Measurements from ENCODE around the gene TFDP2. TPM values are rescaled to one million over a fixed set of nuclear protein-coding genes. Genes with fewer than 3 reads are reported as not detected.
A peak's percentile ranks its signal among the peaks of the same experiment; 100 is the strongest.

The TFDP2 gene
- total and polyA plus RNA-seq, 2 of the 8 experiments (the other 6 are each of a cell fraction or from before 2014, with no cell fraction given) = 41.1 to 119 TPM

DNA sequence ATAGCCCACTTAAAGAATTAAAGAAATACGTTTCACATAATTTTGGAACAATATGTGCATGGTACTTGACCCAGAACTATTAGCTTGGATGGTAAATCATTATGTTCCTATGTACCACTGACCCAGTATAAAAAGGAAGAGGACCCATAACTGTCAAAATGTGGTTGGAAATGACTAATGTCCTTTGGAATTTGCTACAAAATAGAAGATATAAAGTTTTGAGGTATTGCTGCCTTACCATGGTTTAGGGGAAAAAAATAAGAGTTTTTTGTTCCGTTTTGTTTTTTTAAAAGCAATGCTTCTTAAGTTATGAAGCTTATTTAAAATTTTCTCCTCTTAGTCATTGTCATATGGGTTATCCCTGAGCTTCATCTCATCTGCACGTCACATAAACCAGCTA, 15.8 kb upstream of the TFDP2 start:
- CTCF ChIA-PET (ENCODE audit: partially characterized antibody) = interaction anchor here (0.6 to 2.0 kb wide), 7 partner anchors 10 to 517 kb away, joined by 3 to 13 read pairs (median 4); no protein-coding TSS in a partner anchor
- H4K5ac ChIP-seq (ENCODE audit: insufficient read length, low read depth, low read length) = no peak overlapping the region

More for the DNA sequence above, 15.8 kb upstream of the TFDP2 start:
- Histone ChIP-seq H4K91ac (replicated peaks; ENCODE audit: insufficient read length, low read length) (no peak overlapping the region), H3K23ac (ENCODE audit: insufficient read length) (no peak overlapping the region), H3K79me2 (ENCODE audit: control insufficient read depth in 1 of 2, insufficient read depth in 2 of 2, low read length in 2 of 2) (no peaks in the 10 kb centered on the region), H3K36me3 (ENCODE audit: control insufficient read depth in 2 of 4, insufficient read depth in 4 of 4, low read length in 3 of 4) (peaks cover 0 to 5% (median 2%) of the 10 kb centered on the region in 4 experiments; a peak in 3 of 8 replicates), H2BK5ac (ENCODE audit: low read depth, low read length) (no peak overlapping the region), H2AK5ac (ENCODE audit: low read depth, low read length) (no peak overlapping the region), H3K27me3 (replicated peaks in 1 of 4; ENCODE audit: control insufficient read depth in 3 of 4, extremely low read depth in 1 of 4, insufficient read depth in 3 of 4, low read length in 3 of 4) (no peaks in the 10 kb centered on the region), H2BK12ac (ENCODE audit: low read depth, low read length) (no peak overlapping the region), H3K4me3 (ENCODE audit: extremely low read depth in 1 of 4, insufficient read depth in 2 of 4, low read depth in 3 of 4, low read length in 4 of 4) (no peak overlapping the region), H3K23me2 (ENCODE audit: low read depth, low read length) (no peaks in the 10 kb centered on the region), H3K9ac (replicated peaks in 1 of 4; ENCODE audit: extremely low read depth in 1 of 4, low read depth in 3 of 4, low read length in 3 of 4) (peak overlapping the region in 1 of 4 experiments; percentile 34; a peak in 1 of 7 replicates), H2BK120ac (replicated peaks; ENCODE audit: low read depth, low read length) (no peak overlapping the region), H3K4me2 (ENCODE audit: insufficient read depth in 1 of 2, low read depth in 2 of 2, low read length in 2 of 2) (no peak overlapping the region), H3K56ac (replicated peaks; ENCODE audit: insufficient read length, low read depth, low read length) (no peak overlapping the region), H4K20me1 (replicated peaks in 1 of 2; ENCODE audit: control insufficient read depth in 1 of 2, insufficient read depth in 2 of 2, low read length in 2 of 2) (peaks cover 0 to 3% of the 10 kb centered on the region in 2 experiments), H2BK15ac (ENCODE audit: low read length) (no peak overlapping the region), H3K9me3 (ENCODE audit: insufficient read depth in 2 of 2, low read depth in 1 of 2, low read length in 1 of 2) (no peaks in the 10 kb centered on the region), H3K4me1 (replicated peaks in 1 of 4; ENCODE audit: control insufficient read depth in 3 of 4, insufficient read depth in 4 of 4, low read length in 3 of 4) (peaks cover 4 to 12% (median 10%) of the 10 kb centered on the region in 4 experiments; a peak in 5 of 7 replicates), H2AFZ (ENCODE audit: low read length) (no peak overlapping the region), H2BK20ac (ENCODE audit: low read length) (no peak overlapping the region), H3K14ac (ENCODE audit: insufficient read length) (no peak overlapping the region), H3K79me1 (ENCODE audit: low read depth, low read length) (no peaks in the 10 kb centered on the region), H3K18ac (ENCODE audit: extremely low read depth, low read length) (no peak overlapping the region), H3K4ac (replicated peaks; ENCODE audit: insufficient read length, low read depth, low read length) (no peak overlapping the region), H4K8ac (ENCODE audit: extremely low read depth, insufficient read depth, low read length) (no peak overlapping the region), H3K27ac (ENCODE audit: low read depth, low read length) (no peak overlapping the region)
- TF ChIP-seq RNF2 (IDR thresholded peaks at IDR 0.05; ENCODE audit: borderline replicate concordance, low read depth, low read length, missing control alignments, poor library complexity, severe bottlenecking) (no peak), KDM1A (IDR thresholded peaks at IDR 0.05; ENCODE audit: borderline replicate concordance, low read length) (no peak), KDM4A (IDR thresholded peaks at IDR 0.05; ENCODE audit: low read depth, low read length, severe bottlenecking) (no peak), TCF12 (IDR thresholded peaks at IDR 0.05; ENCODE audit: low read depth, low read length) (no peak), HDAC6 (IDR thresholded peaks at IDR 0.05; ENCODE audit: low read depth, low read length) (no peak)
- TF ChIP-seq, protein P1, sequence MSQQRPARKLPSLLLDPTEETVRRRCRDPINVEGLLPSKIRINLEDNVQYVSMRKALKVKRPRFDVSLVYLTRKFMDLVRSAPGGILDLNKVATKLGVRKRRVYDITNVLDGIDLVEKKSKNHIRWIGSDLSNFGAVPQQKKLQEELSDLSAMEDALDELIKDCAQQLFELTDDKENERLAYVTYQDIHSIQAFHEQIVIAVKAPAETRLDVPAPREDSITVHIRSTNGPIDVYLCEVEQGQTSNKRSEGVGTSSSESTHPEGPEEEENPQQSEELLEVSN (IDR thresholded peaks at IDR 0.05) = no peak
- DNase-seq (ENCODE audit: low read depth in 1 of 2, low spot score in 2 of 2) (no peak), FAIRE-seq (no peak)
- POLR2A ChIA-PET (ENCODE audit: partially characterized antibody) = interaction anchor here (0.8 to 1.1 kb wide), 2 partner anchors 11 to 17 kb away, joined by 3 to 4 read pairs; no protein-coding TSS in a partner anchor
- 86% methylated on average over 3 of the region's 3 CpGs; no CpG with 5 or more reads in 1 of the 2 experiments for WGBS, 2 experiments (ENCODE audit: extremely low coverage in 1 of 2, insufficient coverage in 1 of 2, insufficient read length in 1 of 2, insufficient replicate concordance in 2 of 2, low coverage in 1 of 2, low lambda C conversion rate in 2 of 2, missing lambda C conversion rate in 1 of 2)

All from H1 (cell line).